TTC549 (cell line): ENCODE results near the gene JAML.

Experiments used
- FAIRE-seq: peaks from 2 replicates; lab custom pipeline; 2012; peaks lifted over from hg19 to GRCh38; lab: Jason Lieb, UNC

JAML gene

GRCh38 chr11:118167253-118167652 lies 57.6 kb downstream of the JAML start:
- FAIRE-seq: no peak

- no peak for FAIRE-seq
Measured at GRCh38 chr11:118166641-118167040, 58.2 kb downstream of the JAML start.

- no peak for FAIRE-seq
Measured at GRCh38 chr11:118164885-118165284, 59.9 kb downstream of the JAML start.

GRCh38 chr11:118163494-118163893 lies 61.3 kb downstream of the JAML start:
- no peak for FAIRE-seq

- FAIRE-seq: no peak
Measured at GRCh38 chr11:118162846-118163245, 62.0 kb downstream of the JAML start.

GRCh38 chr11:118161786-118162185 lies 63.0 kb downstream of the JAML start:
- FAIRE-seq: no peak

- FAIRE-seq: no peak
Measured at GRCh38 chr11:118157186-118157895, 67.5 kb downstream of the JAML start.

- FAIRE-seq: no peak
Measured at GRCh38 chr11:118156531-118157185, 68.2 kb downstream of the JAML start.

- no peak for FAIRE-seq
Measured at GRCh38 chr11:118155776-118156530, 68.9 kb downstream of the JAML start.

- FAIRE-seq: no peak
Measured at GRCh38 chr11:118154641-118155040, 70.2 kb downstream of the JAML start.

- FAIRE-seq: no peak
Measured at GRCh38 chr11:118153976-118154375, 70.8 kb downstream of the JAML start.

- FAIRE-seq: no peak
Measured at GRCh38 chr11:118153516-118153915, 71.3 kb downstream of the JAML start.

GRCh38 chr11:118152552-118153471 lies 72.0 kb downstream of the JAML start, which contains the start of gene SCN4B:
SCN4B (minus strand) TSS chr11:118152823; CDS start chr11:118152673, 150 bp downstream.
- no peak for FAIRE-seq

GRCh38 chr11:118152020-118152551 lies 72.7 kb downstream of the JAML start:
- no peak for FAIRE-seq

GRCh38 chr11:118151431-118151830 lies 73.4 kb downstream of the JAML start:
- no peak for FAIRE-seq

- FAIRE-seq: no peak
Measured at GRCh38 chr11:118149493-118149892, 75.3 kb downstream of the JAML start.

GRCh38 chr11:118148856-118149255 lies 76.0 kb downstream of the JAML start:
- no peak for FAIRE-seq

GRCh38 chr11:118148240-118148639 lies 76.6 kb downstream of the JAML start:
- FAIRE-seq: no peak

- no peak for FAIRE-seq
Measured at GRCh38 chr11:118147502-118147901, 77.3 kb downstream of the JAML start.

- FAIRE-seq: no peak
Measured at GRCh38 chr11:118146554-118146953, 78.3 kb downstream of the JAML start.

GRCh38 chr11:118145285-118146227 lies 79.3 kb downstream of the JAML start:
- peak; percentile 11 for FAIRE-seq
